CD4-positive, alpha-beta T cell treated with Interleukin-15 for 4 hours (primary cell): Measurements from ENCODE around the gene ANKS4B.
"Not testable (repeated sequence)": the region's sequence is repeated elsewhere in the genome, so short reads cannot be mapped to it uniquely, and the experiment has no call there.

ENCODE experiments used
- DNase-seq: peaks from one replicate; pipeline ENCODE4 v3.0.0-alpha.2; 2020; ENCODE audit warnings: low spot score

ANKS4B gene, protein sequence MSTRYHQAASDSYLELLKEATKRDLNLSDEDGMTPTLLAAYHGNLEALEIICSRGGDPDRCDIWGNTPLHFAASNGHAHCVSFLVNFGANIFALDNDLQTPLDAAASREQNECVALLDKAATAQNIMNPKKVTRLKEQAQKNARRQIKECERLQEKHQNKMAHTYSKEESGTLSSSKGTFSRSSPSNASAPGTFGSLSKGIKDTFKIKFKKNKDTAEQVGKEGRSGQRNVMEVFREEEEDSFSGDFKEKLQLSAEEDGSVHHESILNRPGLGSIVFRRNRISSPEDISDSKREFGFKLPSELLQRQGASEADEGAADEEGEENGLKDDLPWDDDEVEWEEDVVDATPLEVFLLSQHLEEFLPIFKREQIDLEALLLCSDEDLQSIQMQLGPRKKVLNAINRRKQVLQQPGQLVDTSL

GRCh38 chr16:21233521-21234150 lies at the start of gene ANKS4B:
Gene ANKS4B (plus strand): TSS chr16:21233699. CDS start chr16:21233738, 39 bp downstream.
- DNase-seq, result no peak

DNA sequence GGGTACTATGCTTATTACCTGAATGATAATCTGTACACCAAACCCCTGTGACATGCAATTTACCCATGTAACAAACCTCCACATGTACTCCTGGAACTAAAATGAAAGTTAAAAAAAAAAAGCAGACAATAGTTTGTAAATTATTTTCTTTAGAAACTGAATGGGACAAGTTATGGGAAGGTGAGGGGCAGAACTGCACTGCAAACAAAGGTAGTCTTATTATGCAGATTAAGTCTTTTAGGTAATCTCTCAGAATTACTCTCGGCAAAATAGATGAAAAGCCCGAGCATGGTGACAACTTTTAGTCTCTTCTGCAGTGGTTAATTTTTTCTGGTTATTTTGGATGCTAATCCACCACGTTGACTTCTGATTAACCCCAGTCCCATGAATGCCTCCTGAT lies 49.5 kb upstream of the ANKS4B start:
- no peak for DNase-seq

DNA sequence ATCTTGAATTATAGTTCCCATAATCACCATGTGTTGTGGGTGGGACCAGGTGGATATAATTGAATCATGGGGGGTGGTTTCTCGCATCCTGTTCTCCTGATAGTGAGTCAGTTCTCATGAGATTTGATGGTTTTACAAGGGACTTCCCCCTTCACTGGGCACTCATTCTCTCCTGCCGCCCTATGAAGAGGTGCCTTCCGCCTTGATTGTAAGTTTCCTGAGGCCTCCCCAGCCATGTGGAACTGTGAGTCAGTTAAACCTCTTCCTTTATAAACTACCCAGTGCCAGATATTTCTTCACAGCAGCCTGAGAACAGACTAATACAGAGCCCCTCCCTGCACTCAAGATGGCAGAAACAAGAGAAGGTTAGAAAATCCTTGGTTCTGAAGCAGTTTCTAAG lies 48.7 kb upstream of the ANKS4B start:
- no peak for DNase-seq

GRCh38 chr16:21185659-21186325 lies 47.7 kb upstream of the ANKS4B start:
- DNase-seq, result no peak

DNA sequence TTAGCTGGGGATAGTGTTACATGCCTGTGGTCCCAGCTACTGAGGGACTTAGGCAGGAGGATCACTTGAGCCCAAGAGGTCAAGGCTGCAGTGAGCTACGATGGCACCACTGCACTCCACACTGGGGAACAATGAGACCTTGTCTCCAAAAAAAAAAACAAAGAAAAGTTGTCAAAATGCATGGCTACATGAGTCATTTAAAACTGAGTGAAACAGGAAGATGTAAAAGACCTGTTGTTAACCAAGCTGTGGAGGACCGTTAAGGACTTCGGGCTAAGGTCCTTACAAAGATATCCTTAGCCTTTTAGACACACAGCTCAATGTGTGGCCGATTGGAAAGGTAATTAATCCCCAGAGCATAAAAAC lies 47.2 kb upstream of the ANKS4B start:
- DNase-seq, result no peak

GRCh38 chr16:21189311-21189710 lies 44.2 kb upstream of the ANKS4B start:
- DNase-seq, result no peak

DNA sequence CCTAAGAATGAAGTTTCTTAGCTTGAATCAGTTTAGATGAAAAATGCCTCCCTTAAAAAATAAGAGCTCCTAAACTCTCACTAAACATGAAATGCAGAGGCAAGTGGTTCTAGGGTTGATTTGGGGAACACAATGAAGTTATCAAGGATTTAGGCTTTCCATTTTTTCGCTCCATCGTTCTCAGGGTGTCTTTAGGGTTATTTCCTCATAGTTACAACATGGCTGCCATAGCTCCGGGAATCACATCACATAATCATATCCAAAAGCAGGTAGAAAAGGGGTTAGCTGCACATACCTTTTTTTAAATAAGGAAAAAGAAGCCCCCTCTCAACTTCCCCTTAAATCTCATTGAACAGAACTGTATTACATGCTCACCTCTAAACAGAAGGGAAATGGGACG lies 43.5 kb upstream of the ANKS4B start:
- no peak for DNase-seq

GRCh38 chr16:21190599-21190998 lies 42.9 kb upstream of the ANKS4B start:
- DNase-seq, result no peak

GRCh38 chr16:21192991-21193390 lies 40.5 kb upstream of the ANKS4B start:
- DNase-seq, result no peak

- DNase-seq, result no peak
Observed at GRCh38 chr16:21194771-21195301, 38.7 kb upstream of the ANKS4B start.

DNA sequence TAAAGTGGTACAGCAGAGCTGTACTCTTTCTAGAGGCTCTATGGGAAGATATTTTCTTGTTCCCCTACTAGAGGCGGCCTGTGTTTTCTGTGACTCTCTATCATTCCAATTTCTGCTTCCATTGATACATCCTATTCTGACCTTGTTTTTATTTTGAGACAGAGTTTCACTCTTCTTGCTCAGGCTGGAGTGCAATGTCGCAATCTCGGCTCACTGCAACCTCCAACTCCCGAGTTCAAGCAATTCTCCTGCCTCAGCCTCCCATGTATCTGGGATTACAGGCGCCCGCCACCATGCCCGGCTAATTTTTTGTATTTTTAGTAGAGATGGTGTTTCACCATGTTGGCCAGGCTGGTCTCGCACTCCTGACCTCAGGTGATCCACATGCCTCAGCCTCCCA lies 38.2 kb upstream of the ANKS4B start:
- DNase-seq, result not testable (repeated sequence)

- no peak for DNase-seq
Observed at GRCh38 chr16:21197112-21197511, 36.4 kb upstream of the ANKS4B start.

DNA sequence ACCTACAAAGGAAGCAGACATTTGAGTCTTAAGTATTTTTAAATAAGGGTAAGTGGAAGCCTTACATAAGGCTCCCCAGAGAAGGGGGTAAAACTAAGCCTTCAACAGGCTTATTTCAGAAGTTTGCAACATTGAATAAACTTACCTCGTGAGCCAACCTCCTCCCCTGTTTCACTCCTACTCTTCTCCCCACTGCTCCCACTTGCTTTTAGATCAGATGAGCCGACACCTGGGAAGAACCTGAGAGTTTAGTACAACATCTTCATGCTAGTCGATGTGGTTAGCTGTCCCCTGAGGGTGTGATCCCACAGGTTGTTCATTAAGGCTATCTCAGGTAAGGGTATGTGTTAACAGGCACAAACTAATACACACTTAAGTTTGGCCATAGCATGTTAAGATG lies 35.9 kb upstream of the ANKS4B start:
- DNase-seq, result no peak

DNA sequence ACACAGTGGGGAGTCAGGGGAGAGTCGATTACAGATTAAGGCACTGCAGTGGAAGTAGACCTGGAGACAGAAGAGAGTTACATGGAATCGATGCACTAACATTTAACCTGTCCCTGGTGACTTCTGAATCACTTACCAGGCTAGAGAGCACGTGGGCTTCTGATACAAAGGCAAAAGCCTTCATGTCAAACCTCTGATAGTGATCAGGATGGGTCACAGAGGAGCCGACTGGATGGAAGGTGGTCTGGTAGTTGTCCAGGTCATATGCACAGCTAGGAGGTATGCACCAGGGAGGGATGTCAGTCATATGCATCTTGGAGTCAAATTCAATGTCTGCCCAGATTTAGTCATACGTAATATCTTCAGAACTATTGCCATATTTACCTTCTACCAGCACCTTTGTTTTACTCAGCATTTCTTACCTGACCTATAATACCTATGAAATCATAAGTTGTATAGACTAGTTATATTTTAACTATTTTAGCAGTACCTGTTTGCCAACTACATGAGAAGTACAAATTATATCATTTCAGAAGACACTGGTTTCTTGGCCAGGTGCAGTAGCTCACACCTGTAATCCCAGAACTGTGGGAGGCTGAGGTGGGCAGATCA lies 33.8 kb upstream of the ANKS4B start:
- DNase-seq, result no peak

- DNase-seq, result no peak
Observed at GRCh38 chr16:21203155-21203797, 30.2 kb upstream of the ANKS4B start.

GRCh38 chr16:21205303-21205702 lies 28.2 kb upstream of the ANKS4B start:
- no peak for DNase-seq

GRCh38 chr16:21206550-21206949 lies 26.9 kb upstream of the ANKS4B start:
- DNase-seq, result no peak

DNA sequence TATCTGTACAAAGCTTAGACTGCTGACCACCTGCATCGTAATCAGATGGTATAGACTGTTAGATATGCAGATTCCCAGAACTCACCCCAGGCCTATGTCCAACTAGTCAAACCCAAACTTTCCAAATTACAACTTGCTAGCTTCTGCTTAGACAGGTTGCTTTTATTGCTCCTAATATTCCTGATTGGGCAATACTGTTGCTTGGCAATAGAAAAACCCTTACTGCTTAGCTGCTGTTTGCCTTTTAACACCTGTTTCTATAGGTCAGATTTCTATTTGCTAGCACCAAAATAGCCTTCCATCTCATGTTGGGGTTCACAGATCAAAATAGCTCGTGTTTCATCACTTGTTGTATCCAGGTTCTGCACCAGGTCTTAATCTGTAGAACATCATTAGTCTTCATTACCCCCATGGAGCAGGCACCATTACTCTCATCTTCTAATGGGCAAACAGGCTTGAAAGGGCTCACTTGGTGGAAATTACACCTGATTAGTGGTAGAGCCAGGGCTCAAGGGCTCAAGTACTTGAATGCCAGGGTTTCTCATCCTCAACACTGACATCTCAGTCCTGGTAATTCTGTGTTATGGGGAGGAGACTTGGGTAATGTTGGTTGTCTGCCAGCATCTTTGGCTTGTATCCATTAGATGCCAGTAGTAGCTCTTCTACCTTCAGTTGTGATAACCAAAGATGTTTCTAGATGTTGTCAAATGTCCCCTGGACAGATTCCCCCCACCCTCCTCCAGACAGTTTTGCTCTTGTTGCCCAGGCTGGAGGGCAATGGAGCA lies 24.9 kb upstream of the ANKS4B start:
- DNase-seq, result no peak

- DNase-seq, result no peak
Observed at GRCh38 chr16:21211486-21211885, 22.0 kb upstream of the ANKS4B start, which contains the start of gene ZP2. Gene ZP2 (minus strand): TSS chr16:21211574. CDS start chr16:21211547, 27 bp downstream.

GRCh38 chr16:21214086-21214485 lies 19.4 kb upstream of the ANKS4B start:
- DNase-seq, result no peak

DNA sequence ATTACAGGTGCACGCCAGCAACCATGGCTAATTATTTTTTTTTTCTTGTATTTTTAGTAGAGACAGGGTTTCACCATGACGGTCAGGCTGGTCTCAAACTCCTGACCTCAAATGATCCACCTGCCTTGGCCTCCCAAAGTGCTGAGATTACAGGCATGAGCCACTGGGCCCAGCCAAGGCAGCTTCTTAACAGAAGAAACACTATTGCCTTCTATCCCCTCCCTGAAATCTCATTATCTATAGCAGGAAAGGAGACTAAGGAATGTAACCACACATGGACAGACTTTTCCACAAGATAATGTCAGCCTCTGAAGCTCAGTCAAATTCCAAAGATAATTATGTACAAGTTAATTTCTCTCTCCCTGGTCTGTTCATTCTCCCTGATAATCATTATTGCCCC lies 16.4 kb upstream of the ANKS4B start:
- no peak for DNase-seq
